NCI-H2107 treated with DMSO at 0.1 percent for 48 hours (cell line): ENCODE measurements around the gene METTL21A.

ENCODE experiments used
- DNase-seq: peaks from one replicate; lab custom pipeline; 2025; ENCODE audit not compliant: unreplicated experiment; lab: John Stamatoyannopoulos, UW

The METTL21A gene

GRCh38 chr2:207565736-207566500, 59.3 kb downstream of the METTL21A start:
- DNase-seq = no peak
